Right kidney (tissue), 9 donors: ENCODE results near the gene ZNF260.
"Not testable (repeated sequence)": the region's sequence is repeated elsewhere in the genome, so short reads cannot be mapped to it uniquely, and the experiment has no call there.

ENCODE experiments used
- DNase-seq: peaks from one replicate; pipeline ENCODE4 v3.0.0-alpha.2; 2016
- long read RNA-seq, 8 donors: transcript quantifications; one replicate each; lab custom pipeline, GENCODE V29; 2026

ZNF260 gene
- long read RNA-seq, donor 1, full-length matches to known transcripts: 1 of 1 reads
- long read RNA-seq, donor 1, partial matches to known transcripts: 0 of 1 reads
- long read RNA-seq, donor 1, other reads (novel, unspliced or antisense): 0 of 1 reads
- long read RNA-seq, donor 2, full-length matches to known transcripts: 6 of 6 reads
- long read RNA-seq, donor 2, partial matches to known transcripts: 0 of 6 reads
- long read RNA-seq, donor 2, other reads (novel, unspliced or antisense): 0 of 6 reads
- long read RNA-seq, donor 3, full-length matches to known transcripts: 1 of 1 reads
- long read RNA-seq, donor 3, partial matches to known transcripts: 0 of 1 reads
- long read RNA-seq, donor 3, other reads (novel, unspliced or antisense): 0 of 1 reads
- long read RNA-seq, donor 4, full-length matches to known transcripts: 7 of 7 reads
- long read RNA-seq, donor 4, partial matches to known transcripts: 0 of 7 reads
- long read RNA-seq, donor 4, other reads (novel, unspliced or antisense): 0 of 7 reads
- long read RNA-seq, donor 5, full-length matches to known transcripts: 5 of 5 reads
- long read RNA-seq, donor 5, partial matches to known transcripts: 0 of 5 reads
- long read RNA-seq, donor 5, other reads (novel, unspliced or antisense): 0 of 5 reads
- long read RNA-seq, donor 6, full-length matches to known transcripts: 1 of 1 reads
- long read RNA-seq, donor 6, partial matches to known transcripts: 0 of 1 reads
- long read RNA-seq, donor 6, other reads (novel, unspliced or antisense): 0 of 1 reads
- long read RNA-seq, donor 7: 0 reads
- long read RNA-seq, donor 8, full-length matches to known transcripts: 8 of 8 reads
- long read RNA-seq, donor 8, partial matches to known transcripts: 0 of 8 reads
- long read RNA-seq, donor 8, other reads (novel, unspliced or antisense): 0 of 8 reads

DNA sequence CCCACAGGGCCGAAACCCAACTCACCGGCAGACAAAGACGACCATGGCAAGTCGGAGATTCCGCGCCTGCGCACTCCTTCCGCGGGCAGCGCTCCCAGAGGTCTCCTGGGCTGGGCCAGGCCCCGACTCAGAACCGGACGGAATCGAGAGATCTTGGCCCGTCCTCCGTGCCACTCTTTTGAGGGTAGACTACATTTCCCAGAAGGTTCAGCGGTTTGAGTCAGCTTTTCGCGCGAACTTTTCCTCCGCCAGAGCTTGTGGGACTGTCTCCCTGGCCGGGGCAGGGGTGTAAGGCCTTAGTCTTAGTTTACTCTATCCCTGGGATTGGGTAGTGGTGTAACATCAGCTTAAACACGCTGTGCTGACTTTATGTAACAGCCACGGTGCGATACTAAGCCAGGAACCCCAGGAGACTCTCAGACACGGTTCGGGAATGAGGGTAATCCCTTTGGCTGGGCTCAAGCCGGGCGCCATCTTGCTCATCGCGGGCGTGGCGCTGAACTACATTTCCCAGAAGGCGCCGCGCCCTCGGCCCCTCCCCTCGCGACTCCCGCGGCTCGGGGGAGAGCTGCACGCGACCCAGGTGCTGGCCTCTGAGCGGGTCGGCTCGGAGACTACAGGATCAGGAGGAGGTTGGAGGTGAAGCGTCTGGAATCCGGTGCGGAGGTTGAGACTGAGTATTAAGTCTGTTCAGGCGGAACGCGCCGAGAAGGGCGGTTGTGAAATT, at the start of gene ZNF260:
ZNF260 (minus strand) TSS at position 78 of the 727 bp plus-strand sequence. CDS start 13,033 bp downstream, outside the sequence.
- DNase-seq: peak; percentile 99

DNA sequence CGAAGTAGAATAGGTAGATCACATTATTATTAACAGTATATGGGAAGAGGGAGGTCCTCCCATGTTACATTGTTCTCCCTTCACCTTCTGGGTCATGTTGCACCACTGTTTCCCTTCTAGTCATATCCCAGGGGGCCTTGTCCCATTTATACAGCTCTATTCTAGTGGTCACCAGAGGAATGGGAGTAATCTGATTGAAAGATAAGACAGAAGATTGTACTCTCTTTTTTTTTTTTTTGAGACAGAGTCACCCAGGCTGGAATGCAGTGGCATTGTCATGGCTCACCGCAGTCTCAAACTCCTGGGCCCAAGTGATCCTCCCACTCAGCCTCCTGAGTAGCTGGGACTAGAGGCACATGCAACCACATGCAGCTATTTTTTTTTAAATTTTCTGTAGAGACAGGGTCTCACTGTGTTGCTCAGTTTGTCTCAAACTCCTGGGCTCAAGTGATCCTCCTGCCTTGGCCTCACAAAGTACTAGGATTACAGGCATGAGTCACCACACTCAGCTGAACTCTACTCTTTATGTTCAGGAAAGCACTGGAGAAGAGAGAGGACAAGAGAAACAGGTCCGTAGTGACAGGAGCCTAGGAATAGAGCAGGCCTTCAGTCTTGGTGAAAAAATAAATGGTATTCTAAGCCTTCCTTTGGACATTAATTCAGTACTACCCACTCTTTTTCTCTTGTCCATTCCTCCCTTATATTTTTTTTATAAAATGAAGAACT, 49.4 kb upstream of the ZNF260 start:
- no peak for DNase-seq

DNA sequence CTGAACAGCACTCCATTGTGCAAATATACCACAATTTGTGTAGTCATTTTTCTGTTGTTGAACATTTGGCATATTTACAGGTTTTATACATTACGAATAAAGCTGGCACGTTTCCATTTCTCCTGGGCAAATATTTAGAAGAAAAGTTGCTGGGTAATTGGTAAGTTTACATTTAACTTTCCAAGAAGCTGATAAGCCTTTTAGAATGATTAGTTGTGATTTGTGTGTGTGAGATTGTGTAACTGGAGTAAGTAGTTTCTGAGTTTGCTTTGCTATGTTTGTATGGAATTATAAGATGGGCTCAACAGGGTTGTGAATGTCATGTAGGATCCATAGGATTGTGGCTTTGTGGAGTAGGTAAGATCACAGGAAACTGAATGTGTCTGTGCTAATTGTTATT, 46.7 kb upstream of the ZNF260 start:
- DNase-seq: no peak

DNA sequence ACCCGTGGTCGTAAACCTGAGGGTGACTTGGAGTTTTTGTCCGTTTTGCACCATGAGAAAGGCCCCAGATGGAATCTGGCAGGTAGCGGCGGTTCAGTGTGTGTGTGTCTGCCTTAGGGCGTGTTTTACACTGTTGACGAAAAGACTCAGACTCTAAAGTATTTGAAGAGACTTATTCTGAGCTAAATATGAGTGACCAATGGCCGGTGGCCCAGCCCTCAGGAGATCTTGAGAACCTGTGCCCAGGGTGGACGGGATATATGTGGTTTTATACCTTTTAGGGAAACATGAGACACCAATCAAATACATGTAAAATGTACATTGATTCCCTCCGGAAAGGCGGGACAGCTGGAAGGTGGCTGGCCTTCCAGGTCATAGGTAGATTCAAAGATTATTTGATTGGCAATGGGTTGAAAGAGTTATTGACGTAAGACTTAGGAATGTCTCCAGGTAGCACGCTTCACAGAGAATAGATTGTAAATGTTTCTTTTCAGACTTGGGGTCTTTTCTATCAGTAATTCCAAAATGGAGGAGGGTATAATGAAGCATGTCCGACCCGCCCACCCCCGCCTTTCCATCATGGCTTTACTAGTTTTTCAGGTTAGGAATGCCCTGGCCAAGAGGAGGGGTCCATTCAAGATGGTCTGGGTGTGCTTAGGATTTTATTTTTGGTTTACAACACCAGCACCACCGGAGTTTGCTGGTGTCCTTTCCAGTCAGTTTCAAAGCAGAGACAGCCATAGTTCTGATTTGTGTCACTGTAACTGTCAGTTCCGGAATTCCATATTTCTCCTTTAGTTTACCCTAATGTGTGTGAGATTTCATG, 46.0 kb upstream of the ZNF260 start:
- DNase-seq: no peak

DNA sequence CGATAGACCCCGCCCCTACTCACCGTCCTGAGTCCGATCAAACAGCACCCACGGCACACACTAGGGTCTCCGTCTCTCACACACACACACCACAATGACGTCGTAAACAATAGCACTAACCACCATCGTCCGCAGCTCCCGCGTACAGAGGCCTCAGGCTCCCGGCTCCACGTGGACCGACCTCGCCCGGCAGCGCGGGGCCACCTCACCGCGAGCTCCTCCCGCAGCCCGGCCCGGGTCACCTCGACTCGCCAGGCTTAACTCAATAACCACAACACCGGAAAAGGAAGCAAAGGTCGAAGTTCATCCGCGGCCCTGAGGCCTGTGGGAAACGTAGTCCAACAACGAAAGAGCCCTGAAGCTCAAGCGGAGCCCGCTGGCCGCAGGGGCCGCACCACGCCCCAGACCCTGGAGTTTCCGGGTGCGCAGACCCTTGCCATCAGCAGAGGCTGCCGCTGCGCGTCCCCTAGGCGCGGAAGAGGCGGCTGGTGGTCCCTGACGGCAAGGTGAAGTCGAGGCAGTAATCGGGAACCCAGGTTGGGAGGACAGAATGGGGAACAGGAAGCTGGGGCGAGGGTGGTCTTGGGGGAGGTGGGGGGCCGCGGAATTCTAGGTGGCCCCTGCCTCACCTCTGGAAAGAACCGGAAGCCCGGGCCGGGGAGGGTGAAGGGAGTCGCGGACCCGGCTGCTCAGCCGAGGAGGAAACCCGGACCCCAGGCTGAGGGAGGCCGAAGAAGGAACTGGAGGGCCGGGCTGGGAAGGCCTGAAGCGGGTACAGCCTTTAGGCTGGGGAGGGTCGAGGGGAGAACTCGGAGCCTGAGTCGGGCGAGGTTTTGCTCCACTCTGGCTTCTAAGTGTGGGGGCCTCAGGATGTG, 45.2 kb upstream of the ZNF260 start, which contains the start of gene ZNF529:
ZNF529 (minus strand) TSS at position 273 of the 875 bp plus-strand sequence. CDS start 946 bp downstream, outside the sequence.
- peak; percentile 95 for DNase-seq

DNA sequence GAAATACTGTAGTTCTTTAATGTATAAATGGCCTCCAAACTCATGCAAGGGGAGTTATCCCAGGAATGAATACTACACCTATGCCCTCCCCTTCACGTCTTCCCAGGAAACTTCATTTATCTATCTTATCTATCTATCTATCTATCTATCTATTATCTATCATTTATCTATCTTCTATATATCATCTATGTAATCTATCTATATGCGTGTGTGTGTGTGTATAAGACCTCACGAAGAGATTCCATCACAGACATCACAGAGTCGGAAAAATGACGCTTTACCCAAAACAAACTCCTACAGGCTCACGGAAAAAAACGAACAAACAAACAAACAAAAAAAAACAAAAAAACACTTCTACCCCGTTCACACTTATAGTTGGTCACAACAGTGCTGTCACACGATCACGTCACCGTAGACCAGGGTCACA, 44.5 kb upstream of the ZNF260 start:
- no peak for DNase-seq

DNA sequence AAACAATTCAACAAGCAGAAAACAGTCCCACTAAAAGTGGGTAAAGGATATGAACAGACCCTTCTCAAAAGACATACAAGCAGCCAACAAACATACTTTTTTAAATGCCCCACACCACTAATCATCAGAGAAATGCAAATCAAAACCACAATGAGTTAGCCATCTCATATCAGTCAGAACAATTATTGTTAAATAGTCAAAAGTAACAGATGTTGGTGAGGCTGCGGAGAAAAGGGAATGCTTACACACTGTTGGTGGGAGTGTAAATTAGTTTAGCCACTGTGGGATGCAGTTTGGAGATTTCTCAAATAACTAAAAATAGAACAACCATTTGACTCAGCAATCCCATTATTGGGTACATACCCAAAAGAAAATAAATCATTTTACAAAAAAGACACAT, 36.3 kb upstream of the ZNF260 start:
- no peak for DNase-seq

DNA sequence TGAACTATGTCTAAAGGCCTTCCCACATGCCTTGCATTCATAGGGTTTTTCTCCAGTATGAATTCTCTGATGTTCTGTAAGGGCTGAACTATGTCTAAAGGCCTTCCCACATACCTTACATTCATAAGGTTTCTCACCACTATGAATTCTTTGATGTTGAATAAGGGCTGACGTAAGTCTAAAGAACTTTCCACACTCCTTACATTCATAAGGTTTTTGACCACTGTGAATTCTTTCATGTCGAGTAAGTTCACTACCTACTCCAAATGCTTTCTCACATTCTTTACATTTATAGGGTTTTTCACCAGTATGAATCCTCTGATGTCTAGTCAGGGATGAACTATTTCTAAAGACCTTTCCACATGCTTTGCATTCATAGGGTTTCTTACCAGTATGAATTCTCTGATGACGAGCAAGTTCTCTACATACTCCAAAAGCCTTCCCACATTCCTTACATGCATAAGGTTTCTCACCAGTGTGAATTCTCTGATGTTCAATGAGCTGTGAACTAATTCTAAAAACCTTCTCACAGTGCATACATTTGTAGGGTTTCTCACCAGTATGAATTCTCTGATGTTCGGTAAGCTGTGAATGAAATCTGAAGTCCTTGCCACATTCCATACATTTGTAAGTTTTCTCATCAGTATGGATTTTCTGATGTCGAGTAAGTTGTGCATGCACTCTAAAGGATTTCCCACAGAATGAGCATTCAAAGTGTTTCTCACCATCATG, 19.1 kb upstream of the ZNF260 start:
- no peak for DNase-seq

DNA sequence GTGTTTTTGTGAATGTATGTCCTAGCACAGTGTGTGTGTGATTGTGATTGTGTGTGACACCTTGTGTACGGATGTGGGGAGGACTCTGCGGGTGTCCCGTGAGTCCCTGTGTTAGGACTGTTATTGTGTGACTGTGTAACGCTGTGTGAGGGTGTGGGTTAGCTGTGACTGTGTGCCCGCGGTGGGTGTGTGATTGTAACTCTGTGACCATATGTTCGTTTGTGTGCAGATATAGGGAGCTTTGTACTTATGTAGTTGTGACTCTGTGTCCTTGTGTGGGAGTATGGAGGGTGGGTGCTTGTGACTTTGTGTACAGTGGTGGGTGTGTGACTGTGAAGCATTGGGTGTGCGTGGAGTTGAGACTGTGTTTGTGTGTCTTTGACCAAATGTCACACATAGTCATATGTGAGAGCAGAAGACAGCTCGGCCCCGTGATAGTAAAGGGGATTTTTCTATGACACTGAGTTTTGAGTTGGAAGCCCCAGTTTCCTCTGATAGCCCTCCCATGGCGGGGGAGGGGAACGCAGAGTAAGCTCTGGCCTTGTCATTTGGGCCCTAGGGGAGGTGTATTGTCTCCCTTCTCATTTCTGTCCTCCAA, 949 bp upstream of the ZNF260 start:
- no peak for DNase-seq

DNA sequence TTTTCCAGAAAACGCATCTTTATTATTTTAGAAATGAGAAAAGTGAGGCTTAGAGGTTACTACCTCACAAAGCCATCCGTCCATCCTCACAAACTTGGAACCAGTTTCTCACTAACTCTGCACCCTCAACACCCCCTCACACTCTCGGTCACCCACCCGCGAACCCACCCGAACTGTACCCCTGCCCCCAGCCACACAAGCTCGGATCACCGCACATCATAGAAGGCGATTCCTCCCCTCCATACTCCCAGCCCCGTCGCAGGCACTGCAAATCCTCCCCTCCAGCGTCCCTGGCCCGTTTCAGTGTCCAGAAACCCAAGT, 238 bp downstream of the ZNF260 start:
- DNase-seq: no peak

DNA sequence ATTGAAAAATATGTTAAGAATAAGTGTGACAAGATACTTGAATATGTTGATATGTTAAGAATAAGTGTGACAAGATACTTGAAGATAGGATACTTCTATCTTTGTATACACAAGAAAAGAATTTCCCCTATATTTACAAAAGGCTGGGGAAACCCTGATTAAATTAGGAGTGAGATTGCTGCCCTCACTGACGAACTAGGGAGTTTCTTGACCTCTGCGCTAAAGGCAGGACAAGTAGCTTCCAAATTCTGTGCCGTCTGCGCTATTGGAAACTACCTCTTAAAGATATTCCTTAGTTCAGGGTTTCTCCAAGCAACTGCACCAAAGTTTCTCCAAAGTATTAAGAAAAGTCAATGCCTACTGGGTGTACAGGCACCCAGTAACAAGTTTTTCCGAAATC, 730 bp downstream of the ZNF260 start:
- DNase-seq: no peak

DNA sequence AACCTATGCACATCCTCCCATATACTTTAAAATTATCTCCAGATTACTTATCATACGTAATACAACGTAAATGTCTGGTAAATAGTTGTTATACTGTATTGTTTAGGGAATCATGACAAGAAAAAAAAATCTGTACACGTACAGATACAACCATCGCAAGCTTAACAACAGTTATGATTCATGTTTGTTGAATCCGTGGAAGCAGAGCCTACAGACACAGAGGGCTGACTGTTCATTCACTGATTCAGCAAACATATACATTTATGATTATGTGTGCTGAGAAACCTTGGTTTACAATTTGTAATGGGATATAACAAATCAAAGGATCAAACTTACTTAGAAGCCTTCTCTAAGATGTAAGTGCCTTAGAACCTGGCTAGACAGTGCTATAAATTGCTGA, 1.5 kb downstream of the ZNF260 start:
- no peak for DNase-seq

DNA sequence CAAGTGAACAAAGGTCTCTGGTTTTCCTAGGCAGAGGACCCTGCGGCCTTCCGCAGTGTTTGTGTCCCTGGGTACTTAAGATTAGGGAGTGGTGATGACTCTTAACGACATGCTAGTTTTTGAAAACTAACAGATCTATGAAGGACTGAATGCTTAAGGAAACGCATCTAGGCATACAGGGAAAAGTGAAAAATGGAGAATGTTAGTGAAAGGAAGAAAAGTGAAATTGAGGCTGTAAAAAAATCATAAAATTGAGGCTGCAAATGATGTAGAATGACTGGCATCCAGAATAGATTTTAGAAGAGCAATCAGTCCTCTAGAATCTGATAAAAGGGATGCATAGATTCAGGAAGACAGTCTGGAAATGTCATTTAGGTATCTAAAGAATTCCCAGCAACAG, 3.5 kb downstream of the ZNF260 start:
- no peak for DNase-seq

DNA sequence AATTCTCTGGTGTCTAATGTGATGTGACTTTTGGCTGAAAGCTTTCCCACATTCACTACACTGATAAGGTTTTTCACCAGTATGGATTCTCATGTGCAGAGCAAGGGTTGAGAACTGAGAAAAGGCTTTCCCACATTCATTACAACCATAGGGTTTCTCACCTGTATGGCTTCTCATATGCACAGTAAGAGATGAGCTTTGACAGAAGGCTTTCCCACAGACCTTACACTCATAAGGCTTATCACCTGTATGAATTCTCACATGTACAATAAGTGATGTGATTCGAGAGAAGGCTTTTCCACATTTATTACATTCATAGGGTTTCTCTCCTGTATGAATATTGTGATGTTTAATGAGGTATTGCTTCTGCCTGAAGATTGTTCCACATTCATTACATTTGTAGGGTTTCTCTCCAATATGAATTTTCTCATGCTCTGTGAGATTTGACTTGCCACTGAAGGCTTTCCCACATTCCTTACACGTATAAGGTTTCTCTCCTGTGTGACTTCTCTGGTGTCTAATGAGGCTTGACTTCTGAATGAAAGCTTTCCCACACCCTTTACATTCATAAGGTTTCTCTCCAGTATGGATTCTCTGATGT, 14.0 kb downstream of the ZNF260 start:
- no peak for DNase-seq

DNA sequence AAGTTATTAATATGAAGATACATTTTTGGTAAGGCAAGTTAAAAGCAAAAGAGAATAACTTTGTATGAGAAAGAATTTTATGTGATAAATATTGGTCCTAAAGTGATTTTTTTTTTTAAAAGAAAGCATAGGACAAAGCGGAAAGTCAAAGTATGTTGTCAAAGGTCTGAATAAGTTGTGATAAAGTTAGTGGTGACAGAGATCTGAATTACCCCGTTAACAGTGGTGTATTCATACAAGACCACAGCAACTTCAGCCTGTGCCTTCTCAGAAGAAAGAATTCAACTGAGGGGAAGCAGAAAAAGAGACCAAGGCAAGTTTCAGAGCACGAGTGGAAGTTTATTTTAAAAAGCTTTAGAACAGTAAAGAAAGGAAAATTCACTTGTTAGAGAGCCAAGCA, 19.7 kb downstream of the ZNF260 start:
- no peak for DNase-seq

DNA sequence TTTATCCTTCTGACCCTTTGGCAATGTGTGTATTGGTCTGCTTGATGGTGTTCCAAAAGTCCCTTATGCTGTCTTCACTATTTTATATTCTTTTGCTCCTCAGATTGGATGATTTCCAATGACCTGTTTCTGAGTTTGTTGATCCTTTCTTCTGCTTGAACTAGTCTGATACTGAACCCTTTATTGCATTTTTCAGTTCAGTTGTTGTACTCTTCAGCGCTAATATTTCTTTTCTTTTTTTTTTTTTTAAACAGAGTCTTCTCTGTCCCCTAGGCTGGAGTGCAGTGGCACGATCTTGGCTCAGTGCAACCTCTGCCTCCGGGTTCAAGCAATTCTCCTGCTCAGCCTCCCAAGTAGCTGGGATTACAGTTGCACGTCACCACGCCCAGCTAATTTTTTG, 26.1 kb downstream of the ZNF260 start:
- no peak for DNase-seq

DNA sequence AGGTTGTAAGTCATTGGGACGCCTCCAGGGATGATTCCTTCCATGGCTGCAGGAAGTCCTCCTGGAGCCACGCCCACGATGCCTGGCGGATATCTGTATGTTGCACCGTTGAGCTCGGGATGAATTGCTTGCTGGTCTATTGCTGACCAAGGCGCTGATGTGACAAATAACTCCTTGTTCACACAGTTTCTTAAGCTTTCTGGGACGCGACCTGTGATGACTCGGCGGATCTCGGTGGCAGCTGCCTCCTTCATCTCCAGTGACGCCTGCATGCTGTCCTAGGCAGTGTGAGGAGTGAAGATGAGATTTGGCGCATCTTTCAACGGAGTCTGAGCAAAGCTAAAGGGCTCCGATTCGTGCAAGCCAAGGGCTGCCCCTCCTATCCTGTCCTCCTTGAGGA, 31.1 kb downstream of the ZNF260 start:
- DNase-seq: no peak

DNA sequence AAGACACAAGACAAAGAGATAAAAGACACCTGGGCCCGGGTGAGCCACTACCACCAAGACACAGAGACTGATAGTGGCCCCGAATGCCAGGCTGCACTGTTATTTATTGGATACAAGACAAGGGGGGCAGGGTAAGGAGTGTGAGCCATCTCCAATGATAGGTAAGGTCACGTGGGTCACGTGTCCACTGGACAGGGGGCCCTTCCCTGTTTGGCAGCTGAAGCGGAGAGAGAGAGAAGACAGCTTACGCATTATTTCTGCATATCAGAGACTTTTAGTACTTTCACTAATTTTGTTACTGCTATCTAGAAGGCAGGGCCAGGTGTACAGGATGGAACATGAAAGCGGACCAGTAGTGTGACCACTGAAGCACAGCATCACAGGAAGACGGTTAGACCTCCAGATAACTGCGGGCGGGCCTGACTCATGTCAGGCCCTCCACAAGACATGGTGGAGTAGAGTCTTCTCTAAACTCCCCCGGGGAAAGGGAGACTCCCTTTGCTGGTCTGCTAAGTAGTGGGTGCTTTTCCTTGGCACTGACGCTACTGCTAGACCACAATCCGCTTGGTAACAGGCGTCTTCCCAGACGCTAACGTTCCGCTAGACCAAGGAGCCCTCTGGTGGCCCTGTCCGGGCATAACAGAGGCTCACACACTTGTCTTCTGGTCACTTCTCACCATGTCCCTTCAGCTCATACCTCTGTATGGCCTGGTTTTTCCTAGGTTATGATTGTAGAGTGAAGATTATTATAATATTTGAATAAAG, 35.2 kb downstream of the ZNF260 start:
- DNase-seq: not testable (repeated sequence)
